HG02852 (cell line): ENCODE measurements around the gene SNRNP25.

Source experiments
- ATAC-seq: cut with Tn5 transposase; IDR thresholded peaks from one replicate; pipeline ENCODE4 v1.9.1; 2021; ENCODE audit warnings: mild to moderate bottlenecking, moderate library complexity; ENCODE audit not compliant: unreplicated experiment

Gene SNRNP25

GRCh38 chr16:62968-63391, 9.4 kb downstream of the SNRNP25 start:
- no peak for ATAC-seq

DNA sequence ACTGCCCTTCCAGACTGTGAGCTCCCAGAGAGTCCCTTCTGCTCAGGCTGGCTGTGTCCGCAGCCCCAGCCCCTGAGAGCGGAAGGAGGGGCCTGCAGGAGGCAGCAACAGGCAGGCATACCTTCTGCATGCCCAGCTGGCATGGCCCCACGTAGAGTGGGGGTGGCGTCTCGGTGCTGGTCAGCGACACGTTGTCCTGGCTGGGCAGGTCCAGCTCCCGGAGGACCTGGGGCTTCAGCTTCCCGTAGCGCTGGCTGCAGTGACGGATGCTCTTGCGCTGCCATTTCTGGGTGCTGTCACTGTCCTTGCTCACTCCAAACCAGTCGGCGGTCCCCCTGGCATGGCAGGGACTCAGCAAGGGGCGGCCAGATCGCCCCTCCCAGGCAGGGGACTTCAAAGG, 9.8 kb downstream of the SNRNP25 start:
- no peak for ATAC-seq

DNA sequence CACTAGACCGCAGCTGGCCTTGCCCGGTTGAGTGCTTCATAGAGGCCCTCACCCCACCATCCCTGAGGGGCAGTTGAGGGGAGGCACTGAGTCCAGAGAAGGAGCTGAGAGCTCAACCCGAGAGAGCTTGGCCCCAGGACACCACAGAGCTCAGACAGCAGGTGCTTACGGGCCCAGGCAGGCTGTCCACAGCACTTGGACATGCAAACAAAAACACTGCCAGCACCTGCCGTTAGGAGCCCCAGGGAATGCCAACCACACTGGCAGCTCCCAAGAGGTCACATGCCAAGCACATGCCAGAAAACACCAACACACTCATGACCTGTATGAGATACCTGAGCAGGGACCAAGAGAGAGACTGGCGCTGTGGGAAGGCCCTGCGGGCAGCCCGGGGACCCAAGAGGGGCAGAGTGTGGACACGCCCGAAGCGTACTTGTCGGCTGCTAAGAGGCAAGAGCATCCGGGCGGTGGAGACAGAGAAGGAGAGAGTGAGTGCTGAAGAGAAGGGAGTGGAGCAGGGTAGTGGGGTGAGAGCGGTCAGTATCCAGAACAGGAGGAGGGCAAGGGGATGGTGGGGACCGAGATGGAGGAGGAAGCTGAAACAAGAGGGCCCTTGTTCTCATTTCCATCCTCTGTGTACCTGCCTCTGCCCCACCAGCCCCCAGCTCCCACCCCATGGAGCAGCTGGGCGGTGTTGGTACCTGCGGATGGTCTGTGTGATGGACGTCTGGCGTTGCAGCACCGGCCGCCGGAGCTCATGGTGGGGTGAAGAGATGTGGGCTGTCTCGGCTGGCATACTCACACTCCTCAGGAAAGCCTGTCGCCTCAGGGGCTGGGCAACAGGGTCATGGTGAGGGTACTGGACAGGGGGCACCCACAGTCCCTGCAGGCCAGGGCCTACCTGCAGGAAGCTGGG, 10.6 kb downstream of the SNRNP25 start:
- ATAC-seq = no peak

DNA sequence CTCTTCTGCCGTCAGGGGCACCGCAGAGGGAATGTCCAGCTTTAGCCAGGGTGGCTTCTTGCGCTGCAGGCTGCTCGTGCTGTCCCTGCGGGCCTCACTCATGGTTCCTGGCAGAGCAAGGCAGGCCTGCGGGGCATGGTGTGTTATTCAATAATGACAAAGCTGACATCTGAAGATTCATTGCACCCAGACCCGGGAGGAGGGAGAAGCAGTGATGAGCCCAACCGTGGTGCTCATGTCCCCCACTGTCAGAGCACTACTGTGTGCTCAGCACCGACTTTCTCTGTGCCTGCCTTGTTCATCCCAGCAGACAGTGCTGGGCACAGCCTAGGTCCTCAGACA, 11.3 kb downstream of the SNRNP25 start:
- ATAC-seq = no peak

DNA sequence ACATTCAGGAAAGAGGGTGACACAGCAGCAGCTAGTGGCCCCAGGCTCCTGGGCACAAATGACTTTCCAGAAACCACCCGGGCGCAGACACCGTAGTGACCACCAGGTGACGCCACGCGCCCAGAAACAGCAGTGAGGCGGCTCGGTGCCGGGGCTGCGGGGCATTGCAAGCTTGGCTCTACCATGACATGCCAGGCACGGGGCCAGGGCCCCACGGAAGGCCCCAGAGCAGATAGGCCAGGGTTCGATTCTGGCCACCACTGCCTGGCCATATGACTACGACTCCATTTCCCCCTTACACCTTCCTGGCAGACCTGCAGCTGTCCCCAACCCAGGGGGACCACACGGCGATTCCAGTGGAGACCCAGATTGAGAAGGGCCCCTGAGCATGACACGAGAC, 12.1 kb downstream of the SNRNP25 start:
- no peak for ATAC-seq

GRCh38 chr16:66309-67182, 12.9 kb downstream of the SNRNP25 start:
- no peak for ATAC-seq

DNA sequence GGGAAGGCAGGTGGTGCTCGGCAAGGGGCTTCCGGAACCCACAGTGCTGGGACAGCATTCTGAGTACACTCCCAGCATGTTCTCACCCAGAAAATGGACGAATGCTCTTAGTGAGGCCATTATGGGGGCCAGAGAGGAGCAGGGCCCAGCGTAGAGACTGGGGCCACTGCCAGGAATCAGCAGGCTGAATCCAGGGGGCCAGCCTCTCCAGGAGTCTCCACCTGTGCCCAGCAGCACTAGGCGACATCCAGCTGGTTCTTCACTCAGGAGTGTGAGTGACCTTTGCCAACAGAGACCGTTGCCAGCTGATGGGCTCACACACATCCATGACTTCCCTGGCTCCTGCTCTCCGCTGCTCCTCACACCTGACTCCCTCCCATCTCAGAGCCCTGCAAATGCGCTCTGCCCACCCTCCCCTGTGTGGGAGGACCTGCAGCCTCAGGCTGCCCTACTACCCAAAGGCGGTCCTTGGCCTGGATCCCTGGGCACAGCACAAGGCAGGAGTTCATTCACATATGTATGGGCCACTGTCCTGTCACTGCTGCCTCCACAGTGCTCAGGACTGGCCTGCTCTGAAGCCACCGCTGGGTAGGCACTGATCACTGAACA, 13.7 kb downstream of the SNRNP25 start:
- no peak for ATAC-seq

DNA sequence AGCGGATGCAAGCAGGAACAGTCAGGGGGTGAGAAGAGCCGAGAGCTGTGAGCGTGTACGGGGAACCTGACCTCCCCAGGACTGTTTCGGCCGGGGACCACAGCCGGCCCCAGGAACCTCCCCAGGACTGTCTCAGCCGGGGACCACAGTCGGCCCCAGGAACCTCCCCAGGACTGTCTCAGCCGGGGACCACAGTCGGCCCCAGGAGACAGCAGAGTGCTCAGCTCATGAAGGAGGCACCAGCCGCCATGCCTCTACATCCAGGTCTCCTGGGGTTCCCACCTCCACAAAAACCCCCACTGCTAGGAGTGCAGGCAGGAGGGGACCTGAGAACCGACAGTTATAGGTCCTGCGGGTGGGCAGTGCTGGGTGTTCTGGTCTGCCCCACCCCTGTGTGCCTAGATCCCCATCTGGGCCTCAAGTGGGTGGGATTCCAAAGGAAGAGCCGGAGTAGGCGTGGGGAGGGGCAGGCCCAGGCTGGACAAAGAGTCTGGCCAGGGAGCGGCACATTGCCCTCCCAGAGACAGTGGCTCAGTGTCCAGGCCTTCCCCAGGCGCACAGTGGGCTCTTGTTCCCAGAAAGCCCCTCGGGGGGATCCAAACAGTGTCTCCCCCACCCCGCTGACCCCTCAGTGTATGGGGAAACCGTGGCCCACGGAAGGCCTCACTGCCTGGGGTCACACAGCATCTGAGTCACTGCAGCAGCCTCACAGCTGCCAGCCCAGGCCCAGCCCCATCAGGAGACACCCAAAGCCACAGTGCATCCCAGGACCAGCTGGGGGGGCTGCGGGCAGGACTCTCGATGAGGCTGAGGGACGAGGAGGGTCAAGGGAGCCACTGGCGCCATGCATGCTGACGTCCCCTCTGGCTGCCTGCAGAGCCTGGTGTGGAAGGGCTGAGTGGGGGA, 14.5 kb downstream of the SNRNP25 start:
- ATAC-seq = no peak

DNA sequence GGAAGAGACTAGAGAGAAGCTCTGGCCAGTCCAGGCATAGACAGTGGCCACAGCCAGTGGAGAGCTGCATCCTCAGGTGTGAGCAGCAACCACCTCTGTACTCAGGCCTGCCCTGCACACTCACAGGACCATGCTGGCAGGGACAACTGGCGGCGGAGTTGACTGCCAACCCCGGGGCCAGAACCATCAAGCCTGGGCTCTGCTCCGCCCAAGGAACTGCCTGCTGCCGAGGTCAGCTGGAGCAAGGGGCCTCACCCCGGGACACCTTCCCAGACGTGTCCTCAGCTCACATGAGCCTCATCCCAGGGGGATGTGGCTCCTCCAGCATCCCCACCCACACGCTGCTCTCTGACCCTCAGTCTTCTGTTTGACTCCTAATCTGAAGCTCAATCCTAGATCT, 15.6 kb downstream of the SNRNP25 start:
- no peak for ATAC-seq

DNA sequence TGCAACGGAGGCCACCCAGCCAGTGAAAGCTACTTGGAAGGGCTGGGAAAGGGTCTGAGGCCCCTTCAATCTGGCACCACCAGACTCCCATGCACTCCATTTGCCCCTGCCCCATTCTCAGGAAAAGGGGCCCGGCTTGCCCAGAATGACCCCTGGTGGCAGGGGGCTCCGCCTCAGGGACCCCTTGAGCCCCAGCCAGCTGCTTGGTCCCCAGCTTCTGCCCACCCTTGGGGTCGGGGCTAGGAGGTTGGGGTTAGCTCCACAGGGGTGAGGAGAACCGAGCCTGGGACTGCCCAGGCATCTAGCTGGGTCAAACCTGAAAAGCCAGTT, 17.5 kb downstream of the SNRNP25 start:
- ATAC-seq = no peak

DNA sequence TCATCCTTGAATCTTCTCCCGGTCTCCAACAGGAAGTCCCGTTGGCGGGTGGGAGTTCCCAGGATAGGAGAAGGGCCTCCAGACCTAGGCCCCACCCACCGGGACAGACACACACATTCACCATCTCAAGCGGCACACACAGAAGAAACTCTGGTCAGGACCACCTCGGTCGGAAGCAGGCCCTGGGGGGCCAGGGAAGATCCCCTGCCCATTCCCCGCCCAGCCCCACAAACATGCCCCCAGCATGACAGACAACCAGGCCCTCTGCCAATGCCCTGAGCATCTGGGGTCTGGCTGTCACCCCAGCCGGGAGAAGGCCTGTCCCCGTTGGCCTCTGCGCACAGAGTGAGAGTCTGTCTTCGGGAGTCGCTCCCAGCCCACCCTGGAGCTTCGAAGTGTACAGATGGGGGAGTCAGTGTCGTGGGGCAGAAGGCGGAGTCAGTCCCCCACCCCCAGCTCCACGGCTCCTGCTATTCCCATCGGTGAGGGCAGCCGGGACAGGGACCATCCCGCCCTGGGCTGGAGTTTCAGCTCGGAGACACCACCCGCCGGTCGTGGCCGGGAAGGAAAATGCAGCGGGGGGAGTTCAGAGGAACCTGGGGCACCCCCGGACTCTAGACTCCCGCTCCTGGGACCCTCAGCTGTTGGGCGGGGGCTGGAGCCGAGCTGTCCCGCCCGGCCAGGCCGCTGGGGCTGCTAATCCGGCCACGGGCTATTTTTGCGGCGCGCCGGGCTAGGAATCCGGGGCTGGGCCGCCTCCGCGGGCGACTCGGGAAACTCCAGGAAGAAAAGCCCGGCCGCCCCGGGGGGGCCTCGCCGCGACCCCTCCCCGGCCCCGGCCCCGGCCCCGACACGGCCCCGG, 18.1 kb downstream of the SNRNP25 start:
- ATAC-seq = no peak

DNA sequence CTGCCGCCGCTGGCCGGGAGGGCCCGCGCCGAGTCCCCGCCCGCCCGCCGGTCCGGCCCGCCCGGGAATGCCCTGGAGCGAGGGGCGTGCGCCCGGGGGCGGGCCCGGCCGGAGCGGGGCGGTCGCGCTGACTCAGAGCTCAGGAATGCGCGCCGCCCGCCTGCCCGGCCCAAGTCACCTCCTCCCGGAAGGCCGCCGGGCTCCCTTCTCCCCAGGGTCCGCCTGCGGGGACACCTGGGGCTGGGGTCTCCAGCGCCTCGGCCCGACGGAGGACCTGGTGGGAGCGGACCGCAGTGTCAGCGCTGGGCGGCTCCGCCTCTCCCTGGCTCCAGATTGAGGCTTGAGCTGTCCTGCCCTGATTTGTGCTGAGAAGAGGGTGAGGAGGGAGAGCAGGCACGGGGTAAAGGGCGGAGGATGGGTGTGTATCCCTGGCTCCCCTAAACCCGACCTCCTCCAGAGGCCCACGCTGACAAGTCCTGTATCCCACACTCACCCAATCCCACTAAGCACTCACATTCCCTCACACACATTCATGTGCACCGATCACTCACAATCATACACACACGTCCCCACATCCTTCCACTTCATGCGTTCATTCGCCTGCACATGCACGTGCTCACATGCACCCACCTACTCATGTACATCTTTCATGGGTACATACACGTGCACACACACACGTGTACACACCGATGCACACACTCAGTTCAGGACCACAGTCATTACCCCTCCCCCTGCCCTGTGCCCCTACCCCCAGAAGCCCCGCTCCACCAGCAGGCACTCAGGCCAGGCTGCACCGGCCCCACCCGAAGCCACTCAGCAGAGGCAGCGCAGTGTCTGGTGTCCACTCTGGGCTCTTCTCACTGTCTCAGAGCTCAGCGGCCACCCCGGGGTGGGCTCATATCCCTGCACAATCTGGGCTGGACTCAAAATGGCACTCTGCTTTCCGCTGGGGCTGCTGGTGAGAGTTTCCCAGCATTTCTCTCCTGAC, 19.2 kb downstream of the SNRNP25 start, which contains the start of gene RHBDF1:
TSS of gene RHBDF1 (minus strand) at position 71 of the 988 bp plus-strand sequence. CDS start 7,616 bp downstream, outside the sequence.
- no peak for ATAC-seq

DNA sequence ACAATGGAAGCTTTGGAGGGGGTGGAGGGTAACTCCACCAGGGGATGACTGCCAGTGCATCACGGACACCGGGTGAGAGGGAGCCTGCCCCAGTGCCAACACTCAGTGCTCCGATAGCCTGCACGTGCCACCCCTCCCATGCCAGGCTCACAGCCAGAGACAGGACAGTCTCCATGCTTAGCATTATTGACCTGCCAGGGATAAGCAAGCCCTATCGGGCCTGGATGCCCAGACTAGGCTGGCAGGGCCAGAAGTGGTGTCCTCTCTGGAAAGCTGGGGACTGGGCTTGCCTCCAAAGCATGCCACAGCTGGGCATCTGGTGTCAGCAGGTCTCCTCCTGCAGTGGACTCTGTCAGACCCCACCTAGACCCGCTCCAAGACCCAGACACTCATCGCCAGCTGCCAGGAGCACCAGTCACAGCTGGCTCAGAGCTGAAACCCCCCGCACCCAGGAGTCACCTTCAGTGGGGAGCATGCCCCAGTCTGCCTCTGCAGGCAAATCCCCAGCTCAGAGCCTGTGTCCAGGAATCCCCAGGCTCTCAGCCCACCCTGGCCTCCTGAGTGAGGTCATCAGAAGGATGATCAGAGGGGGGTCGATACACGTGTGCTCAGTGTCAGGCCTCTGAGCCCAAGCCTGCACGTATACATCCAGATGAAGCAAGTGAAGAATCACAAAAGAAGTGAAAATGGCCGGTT, 20.6 kb downstream of the SNRNP25 start:
- no peak for ATAC-seq

GRCh38 chr16:74747-75334, 21.2 kb downstream of the SNRNP25 start:
- ATAC-seq = no peak

GRCh38 chr16:75580-76501, 22.2 kb downstream of the SNRNP25 start:
- ATAC-seq = no peak

DNA sequence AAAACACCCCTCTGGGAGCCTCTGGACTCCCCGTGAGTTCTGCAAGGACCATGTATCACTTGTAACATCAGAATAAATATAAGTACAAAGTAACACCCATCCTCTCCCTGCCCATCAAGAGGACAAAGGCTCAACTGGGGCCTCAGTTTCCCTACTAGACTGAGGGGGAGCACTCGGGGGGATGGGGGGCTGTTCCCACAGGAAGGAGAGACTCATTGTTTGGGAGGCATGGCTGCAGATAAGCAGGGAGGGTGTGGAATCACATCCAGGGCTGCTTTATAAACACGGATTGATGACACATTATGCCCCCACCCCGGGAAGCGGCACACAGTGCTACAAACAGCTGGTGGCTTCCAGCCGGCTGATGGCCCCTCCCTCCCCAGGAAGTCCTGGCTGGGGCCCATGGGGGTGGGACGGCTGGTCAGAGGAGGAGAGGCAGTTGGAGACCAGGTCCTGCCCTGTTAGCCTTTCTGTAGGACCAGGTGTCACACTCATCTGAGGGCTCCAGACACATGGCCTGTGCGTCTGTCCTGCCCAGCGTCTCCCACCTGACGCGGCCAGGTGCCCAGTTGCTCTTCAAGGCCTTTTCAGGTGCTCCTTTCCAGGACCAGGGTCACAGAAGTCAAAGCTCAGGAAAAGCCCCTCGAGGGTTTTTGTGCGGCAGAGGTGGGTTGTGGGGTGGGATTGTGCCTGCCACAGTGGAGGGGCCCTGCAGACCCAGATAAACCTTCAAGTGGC, 23.1 kb downstream of the SNRNP25 start:
- no peak for ATAC-seq
